ENCODE results near the gene MAJIN. TPM values are rescaled to one million over a fixed set of nuclear protein-coding genes. Genes with fewer than 3 reads are reported as not detected.

Gene MAJIN
- total RNA-seq, 1 experiment from 2014 or later: not detected

GRCh38 chr11:64891215-64891848, 80.6 kb downstream of the MAJIN start:
- Histone ChIP-seq H3K4me3 (no peak overlapping the region), H3K27me3 (no peaks in the 10 kb centered on the region), H3K36me3 (no peaks in the 10 kb centered on the region), H3K9me3 (replicated peaks) (no peaks in the 10 kb centered on the region), H3K27ac (no peak overlapping the region), H3K4me1 (peaks cover 6% of the 10 kb centered on the region; the same call in 1 of the 2 replicates)
- no peak for DNase-seq

GRCh38 chr11:64890522-64890939, 81.4 kb downstream of the MAJIN start:
- DNase-seq: no peak
- H3K27me3 ChIP-seq: no peaks in the 10 kb centered on the region
- H3K36me3 ChIP-seq: no peaks in the 10 kb centered on the region
- H3K4me3 ChIP-seq: no peak overlapping the region
- H3K27ac ChIP-seq: no peak overlapping the region
- no peaks in the 10 kb centered on the region for H3K9me3 ChIP-seq (replicated peaks)
- peaks cover 6% of the 10 kb centered on the region; the same call in 1 of the 2 replicates for H3K4me1 ChIP-seq

- Histone ChIP-seq H3K27me3 (0 out of 2 replicates have a peak, but pooled peaks cover 4% of the 10 kb centered on the region), H3K9me3 (replicated peaks) (no peaks in the 10 kb centered on the region), H3K36me3 (no peaks in the 10 kb centered on the region), H3K4me3 (no peak overlapping the region), H3K4me1 (peaks cover 6% of the 10 kb centered on the region; the same call in 1 of the 2 replicates), H3K27ac (no peak overlapping the region)
- DNase-seq: no peak
These were observed 83.0 kb downstream of the MAJIN start for GRCh38 chr11:64888729-64889511.

- no peak for DNase-seq
- Histone ChIP-seq H3K9me3 (replicated peaks) (no peaks in the 10 kb centered on the region), H3K27me3 (0 out of 2 replicates have a peak, but pooled peaks cover 8% of the 10 kb centered on the region), H3K4me3 (peak overlapping the region; percentile 43), H3K27ac (no peak overlapping the region), H3K36me3 (no peaks in the 10 kb centered on the region), H3K4me1 (peaks cover 6% of the 10 kb centered on the region; the same call in 1 of the 2 replicates)
These were observed 83.5 kb downstream of the MAJIN start for GRCh38 chr11:64888406-64888728.

Other genes starting within 250 kb of the MAJIN start
- gene NRXN2, start 248.9 kb downstream of the MAJIN start, total RNA-seq (2014; rRNA removed; shearing (Covaris generic)): 0.08 and 0.51 TPM in 2 replicates
- gene RASGRP2, start 228.0 kb downstream of the MAJIN start, total RNA-seq (2014; rRNA removed; shearing (Covaris generic)): 0.42 and 0.46 TPM in 2 replicates
- 7.0 and 8.0 TPM in 2 replicates for gene PYGM, start 212.1 kb downstream of the MAJIN start, total RNA-seq (2014; rRNA removed; shearing (Covaris generic))
- gene SF1, start 193.6 kb downstream of the MAJIN start, total RNA-seq (2014; rRNA removed; shearing (Covaris generic)): 113 and 117 TPM in 2 replicates
- gene MAP4K2, start 168.9 kb downstream of the MAJIN start, total RNA-seq (2014; rRNA removed; shearing (Covaris generic)): 8.9 and 9.6 TPM in 2 replicates
- 25.9 and 26.3 TPM in 2 replicates for gene MEN1, start 161.6 kb downstream of the MAJIN start, total RNA-seq (2014; rRNA removed; shearing (Covaris generic))
- 0.03 and 0.10 TPM in 2 replicates for gene CDC42BPG, start 127.5 kb downstream of the MAJIN start, total RNA-seq (2014; rRNA removed; shearing (Covaris generic))
- gene EHD1, start 93.5 kb downstream of the MAJIN start, total RNA-seq (2014; rRNA removed; shearing (Covaris generic)): 43.4 and 45.0 TPM in 2 replicates
- 6.2 and 7.4 TPM in 2 replicates for gene ATG2A, start 54.9 kb downstream of the MAJIN start, total RNA-seq (2014; rRNA removed; shearing (Covaris generic))
- 4.7 and 6.4 TPM in 2 replicates for gene PPP2R5B, start 47.4 kb downstream of the MAJIN start, total RNA-seq (2014; rRNA removed; shearing (Covaris generic))
- gene GPHA2, start 36.2 kb downstream of the MAJIN start, total RNA-seq (2014; rRNA removed; shearing (Covaris generic)): not detected in 2 replicates
- gene BATF2, start 24.9 kb upstream of the MAJIN start, total RNA-seq (2014; rRNA removed; shearing (Covaris generic)): 0.43 and 0.51 TPM in 2 replicates
- gene ARL2, start 42.1 kb upstream of the MAJIN start, total RNA-seq (2014; rRNA removed; shearing (Covaris generic)): 80.9 and 94.8 TPM in 2 replicates
- 13.8 and 14.8 TPM in 2 replicates for gene SNX15, start 55.3 kb upstream of the MAJIN start, total RNA-seq (2014; rRNA removed; shearing (Covaris generic))
- gene SAC3D1, start 69.1 kb upstream of the MAJIN start, total RNA-seq (2014; rRNA removed; shearing (Covaris generic)): 15.0 TPM in 2 replicates
- gene NAALADL1, start 86.4 kb upstream of the MAJIN start, total RNA-seq (2014; rRNA removed; shearing (Covaris generic)): not detected in 2 replicates
- gene CDCA5, start 111.9 kb upstream of the MAJIN start, total RNA-seq (2014; rRNA removed; shearing (Covaris generic)): 80.6 and 87.3 TPM in 2 replicates
- 17.6 and 19.2 TPM in 2 replicates for gene ZFPL1, start 112.1 kb upstream of the MAJIN start, total RNA-seq (2014; rRNA removed; shearing (Covaris generic))
- 59.6 and 86.6 TPM in 2 replicates for gene VPS51, start 124.1 kb upstream of the MAJIN start, total RNA-seq (2014; rRNA removed; shearing (Covaris generic))
- 2.9 and 3.7 TPM in 2 replicates for gene TM7SF2, start 139.8 kb upstream of the MAJIN start, total RNA-seq (2014; rRNA removed; shearing (Covaris generic))
- gene ZNHIT2, start 145.6 kb upstream of the MAJIN start, total RNA-seq (2014; rRNA removed; shearing (Covaris generic)): 8.3 and 9.4 TPM in 2 replicates
- gene FAU, start 150.0 kb upstream of the MAJIN start, total RNA-seq (2014; rRNA removed; shearing (Covaris generic)): 281 and 356 TPM in 2 replicates
- gene MRPL49, start 150.2 kb upstream of the MAJIN start, total RNA-seq (2014; rRNA removed; shearing (Covaris generic)): 51.5 and 58.9 TPM in 2 replicates
- 7.8 and 8.4 TPM in 2 replicates for gene SYVN1, start 162.4 kb upstream of the MAJIN start, total RNA-seq (2014; rRNA removed; shearing (Covaris generic))
- 0.18 TPM in 1 of 2 replicates, not detected in the other for gene SPDYC, start 198.1 kb upstream of the MAJIN start, total RNA-seq (2014; rRNA removed; shearing (Covaris generic))
- 41.1 and 49.4 TPM in 2 replicates for gene CAPN1, start 209.8 kb upstream of the MAJIN start, total RNA-seq (2014; rRNA removed; shearing (Covaris generic))